Suprapubic skin (tissue), 3 donors: ENCODE measurements around the gene EDARADD.

Source experiments
- CTCF ChIP-seq, 2 donors: fragments of 200-600 bp in 1 of 2; fragments of 450-650 bp in 1 of 2; sonication (generic) in 1 of 2; IDR thresholded peaks; one replicate each; pipeline ENCODE4 v1.5.1; 2016 to 2019; ENCODE audit warnings: antibody characterized with exemption in 2 of 2, mild to moderate bottlenecking in 1 of 2, moderate library complexity in 1 of 2
- EP300 ChIP-seq: sonication (generic); formaldehyde crosslinking; IDR thresholded peaks from one replicate; pipeline ENCODE4 v1.6.1; 2017; ENCODE audit warnings: antibody characterized with exemption

- TF ChIP-seq CTCF (IDR thresholded peaks at IDR 0.05) (no peak), EP300 (no peak)
These were observed 129.0 kb downstream of the EDARADD start for GRCh38 chr1:236522937-236523703.
